ENCODE results near the gene COLEC12. TPM values are rescaled to one million over a fixed set of nuclear protein-coding genes. Genes with fewer than 3 reads are reported as not detected.

COLEC12 gene
- total RNA-seq, 2 experiments from 2014 or later = not detected

DNA sequence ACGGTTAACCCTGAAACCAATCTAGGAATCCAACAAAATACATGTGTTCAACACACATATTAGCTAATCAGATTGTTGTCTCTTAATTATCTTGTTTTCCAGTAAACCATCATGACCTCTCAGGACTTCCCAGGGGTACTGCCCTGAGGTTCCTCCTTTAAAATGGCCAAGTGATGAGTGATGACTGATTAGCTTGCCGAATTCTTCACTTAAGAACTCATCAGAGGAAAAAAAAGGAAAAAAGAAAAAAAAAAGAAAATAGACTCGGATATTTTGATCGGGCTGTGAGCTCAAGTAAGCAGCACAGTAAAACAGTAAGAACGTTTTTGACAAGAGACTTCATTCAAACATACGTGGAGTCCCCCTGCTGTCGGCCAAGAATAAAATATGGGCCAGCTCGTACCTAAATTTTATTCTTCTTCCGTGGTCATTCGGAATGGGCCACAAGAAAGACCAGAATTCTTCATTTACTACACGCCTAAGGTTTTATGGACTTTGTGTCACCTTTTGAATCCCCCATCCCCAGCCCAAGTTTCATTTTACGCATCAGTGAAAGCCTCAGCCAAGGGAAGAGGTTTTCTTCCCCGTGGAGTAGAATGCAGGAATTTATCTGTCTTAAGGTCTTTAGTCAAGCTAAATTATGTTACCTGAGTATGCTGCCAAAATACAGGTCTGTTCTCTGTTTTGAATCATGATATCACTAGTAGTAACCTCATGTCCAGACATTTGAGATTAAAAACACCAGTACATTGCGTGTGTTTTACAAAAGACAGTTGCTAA, 40.5 kb downstream of the COLEC12 start:
- TF ChIP-seq, protein P1, sequence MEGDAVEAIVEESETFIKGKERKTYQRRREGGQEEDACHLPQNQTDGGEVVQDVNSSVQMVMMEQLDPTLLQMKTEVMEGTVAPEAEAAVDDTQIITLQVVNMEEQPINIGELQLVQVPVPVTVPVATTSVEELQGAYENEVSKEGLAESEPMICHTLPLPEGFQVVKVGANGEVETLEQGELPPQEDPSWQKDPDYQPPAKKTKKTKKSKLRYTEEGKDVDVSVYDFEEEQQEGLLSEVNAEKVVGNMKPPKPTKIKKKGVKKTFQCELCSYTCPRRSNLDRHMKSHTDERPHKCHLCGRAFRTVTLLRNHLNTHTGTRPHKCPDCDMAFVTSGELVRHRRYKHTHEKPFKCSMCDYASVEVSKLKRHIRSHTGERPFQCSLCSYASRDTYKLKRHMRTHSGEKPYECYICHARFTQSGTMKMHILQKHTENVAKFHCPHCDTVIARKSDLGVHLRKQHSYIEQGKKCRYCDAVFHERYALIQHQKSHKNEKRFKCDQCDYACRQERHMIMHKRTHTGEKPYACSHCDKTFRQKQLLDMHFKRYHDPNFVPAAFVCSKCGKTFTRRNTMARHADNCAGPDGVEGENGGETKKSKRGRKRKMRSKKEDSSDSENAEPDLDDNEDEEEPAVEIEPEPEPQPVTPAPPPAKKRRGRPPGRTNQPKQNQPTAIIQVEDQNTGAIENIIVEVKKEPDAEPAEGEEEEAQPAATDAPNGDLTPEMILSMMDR (IDR thresholded peaks at IDR 0.05) = no peak
- Mint-ChIP-seq H3K9me3 (peaks cover 2% of the 10 kb centered on the region), H3K36me3 (ENCODE audit: low read depth) (no peaks in the 10 kb centered on the region), H3K27ac (no peak overlapping the region), H3K27me3 (peaks cover 50% of the 10 kb centered on the region), H3K4me1 (ENCODE audit: low read depth) (no peaks in the 10 kb centered on the region), H3K4me3 (no peak overlapping the region)
- intact Hi-C loops (cut with DNase I, micrococcal nuclease) = no loop called here
- DNase-seq (no peak), ATAC-seq (ENCODE audit: poor library complexity) (no peak)
- Histone ChIP-seq H3K9me3 (ENCODE audit: control insufficient read depth in 1 of 2, insufficient read depth in 1 of 2, low read length in 2 of 2) (no peaks in the 10 kb centered on the region), H3K27me3 (ENCODE audit: control insufficient read depth in 1 of 2, insufficient read depth in 2 of 2, low read length in 2 of 2) (peaks cover 6 to 9% of the 10 kb centered on the region in 2 experiments), H3K27ac (ENCODE audit: low read depth in 1 of 2, low read length in 2 of 2) (no peak overlapping the region), H3K4me1 (ENCODE audit: insufficient read depth, low read length) (no peaks in the 10 kb centered on the region), H3K4me3 (ENCODE audit: low read length) (no peak overlapping the region), H3K36me3 (ENCODE audit: insufficient read depth, low read length) (no peaks in the 10 kb centered on the region)
- ChIA-PET POLR2A (no interaction called here), CTCF (no interaction called here)

- ATAC-seq (ENCODE audit: poor library complexity) = no peak
- no peak overlapping the region for H3K4me3 ChIP-seq (ENCODE audit: low read length)
- no peaks in the 10 kb centered on the region for H3K4me1 Mint-ChIP-seq (ENCODE audit: low read depth)
- H3K27ac Mint-ChIP-seq = no peak overlapping the region
- ChIA-PET POLR2A (no interaction called here), CTCF (no interaction called here)
- H3K4me3 Mint-ChIP-seq = no peak overlapping the region
- no peaks in the 10 kb centered on the region for H3K36me3 Mint-ChIP-seq (ENCODE audit: low read depth)
- no peak overlapping the region for H3K27ac ChIP-seq (ENCODE audit: low read depth in 1 of 2, low read length in 2 of 2)
- intact Hi-C loops (cut with DNase I, micrococcal nuclease) = no loop called here
- DNase-seq = no peak
- TF ChIP-seq, protein P1 (IDR thresholded peaks at IDR 0.05) = no peak
- peaks cover 0 to 5% of the 10 kb centered on the region in 2 experiments for H3K27me3 ChIP-seq (ENCODE audit: control insufficient read depth in 1 of 2, insufficient read depth in 2 of 2, low read length in 2 of 2)
- no peaks in the 10 kb centered on the region for H3K4me1 ChIP-seq (ENCODE audit: insufficient read depth, low read length)
- H3K9me3 ChIP-seq (ENCODE audit: control insufficient read depth in 1 of 2, insufficient read depth in 1 of 2, low read length in 2 of 2) = no peaks in the 10 kb centered on the region
- peaks cover 30% of the 10 kb centered on the region for H3K27me3 Mint-ChIP-seq
- no peaks in the 10 kb centered on the region for H3K36me3 ChIP-seq (ENCODE audit: insufficient read depth, low read length)
- H3K9me3 Mint-ChIP-seq = peaks cover 2% of the 10 kb centered on the region
These were observed 42.7 kb downstream of the COLEC12 start for GRCh38 chr18:457521-458412.

GRCh38 chr18:457140-457519, 43.4 kb downstream of the COLEC12 start:
- no peak overlapping the region for H3K27ac ChIP-seq (ENCODE audit: low read depth in 1 of 2, low read length in 2 of 2)
- TF ChIP-seq, protein P1 (IDR thresholded peaks at IDR 0.05) = no peak
- H3K4me1 Mint-ChIP-seq (ENCODE audit: low read depth) = no peaks in the 10 kb centered on the region
- no peaks in the 10 kb centered on the region for H3K4me1 ChIP-seq (ENCODE audit: insufficient read depth, low read length)
- H3K9me3 ChIP-seq (ENCODE audit: control insufficient read depth in 1 of 2, insufficient read depth in 1 of 2, low read length in 2 of 2) = peaks cover 0 to 4% of the 10 kb centered on the region in 2 experiments
- no peak overlapping the region for H3K27ac Mint-ChIP-seq
- DNase-seq = no peak
- no peaks in the 10 kb centered on the region for H3K36me3 Mint-ChIP-seq (ENCODE audit: low read depth)
- no peaks in the 10 kb centered on the region for H3K36me3 ChIP-seq (ENCODE audit: insufficient read depth, low read length)
- ChIA-PET CTCF (no interaction called here), POLR2A (no interaction called here)
- no peak for ATAC-seq (ENCODE audit: poor library complexity)
- intact Hi-C loops (cut with DNase I, micrococcal nuclease) = no loop called here
- peaks cover 3% of the 10 kb centered on the region for H3K9me3 Mint-ChIP-seq
- peaks cover 0 to 5% of the 10 kb centered on the region in 2 experiments for H3K27me3 ChIP-seq (ENCODE audit: control insufficient read depth in 1 of 2, insufficient read depth in 2 of 2, low read length in 2 of 2)
- H3K4me3 Mint-ChIP-seq = no peak overlapping the region
- peaks cover 26% of the 10 kb centered on the region for H3K27me3 Mint-ChIP-seq
- H3K4me3 ChIP-seq (ENCODE audit: low read length) = no peak overlapping the region

Measured in CD4-positive, alpha-beta T cell (primary cell).